ENCODE measurements around the gene CEBPZOS. TPM values are rescaled to one million over a fixed set of nuclear protein-coding genes. Genes with fewer than 3 reads are reported as not detected.

CEBPZOS gene
- total RNA-seq, 2 donors from 2014 or later = 34.0 to 39.7 TPM

DNA sequence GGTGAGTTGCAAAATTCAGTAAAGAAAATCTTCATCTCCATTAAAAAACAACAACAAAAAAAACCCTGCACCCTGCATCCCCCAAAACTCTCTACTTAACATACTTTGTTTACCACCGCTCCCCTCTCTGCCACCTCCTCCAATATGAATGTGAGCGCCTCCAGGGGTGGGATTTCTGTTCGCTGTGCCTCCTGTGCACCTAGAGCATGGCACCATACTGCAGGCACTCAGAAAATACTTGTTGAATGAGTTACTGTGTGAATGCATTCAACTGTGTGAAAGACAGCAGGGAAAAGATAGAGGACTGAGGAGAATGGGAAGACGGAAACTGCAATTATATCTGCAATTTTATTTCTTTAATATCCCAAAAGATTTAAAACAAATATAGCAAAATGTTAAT lies 30.6 kb downstream of the CEBPZOS start:
- DNase-seq = no peak
- ATAC-seq (replicated peaks in 1 of 2) = no peak
- Mint-ChIP-seq H3K27ac (no peak overlapping the region), H3K4me1 (ENCODE audit: low read depth) (peaks cover 31% of the 10 kb centered on the region), H3K9me3 (no peaks in the 10 kb centered on the region), H3K4me3 (peak overlapping the region; percentile 35 to 50), H3K36me3 (ENCODE audit: insufficient read depth in 2 of 2) (peaks cover 7 to 24% of the 10 kb centered on the region in 2 donors), H3K27me3 (ENCODE audit: low read depth) (no peaks in the 10 kb centered on the region)

GRCh38 chr2:37228788-37229187 lies 32.5 kb downstream of the CEBPZOS start:
- H3K4me3 Mint-ChIP-seq = no peak overlapping the region
- H3K9me3 Mint-ChIP-seq = no peaks in the 10 kb centered on the region
- no peaks in the 10 kb centered on the region for H3K27me3 Mint-ChIP-seq (ENCODE audit: low read depth)
- ATAC-seq (replicated peaks in 1 of 2) = no peak
- no peak for DNase-seq
- H3K27ac Mint-ChIP-seq = peak overlapping the region; percentile 66
- peaks cover 15% of the 10 kb centered on the region for H3K4me1 Mint-ChIP-seq (ENCODE audit: low read depth)
- H3K36me3 Mint-ChIP-seq (ENCODE audit: insufficient read depth in 2 of 2) = peaks cover 5 to 18% of the 10 kb centered on the region in 2 donors

GRCh38 chr2:37230581-37230980 lies 34.3 kb downstream of the CEBPZOS start:
- no peak overlapping the region for H3K4me3 Mint-ChIP-seq
- peaks cover 15% of the 10 kb centered on the region for H3K4me1 Mint-ChIP-seq (ENCODE audit: low read depth)
- H3K9me3 Mint-ChIP-seq = no peaks in the 10 kb centered on the region
- DNase-seq (no peak), ATAC-seq (replicated peaks in 1 of 2) (no peak)
- H3K36me3 Mint-ChIP-seq (ENCODE audit: insufficient read depth in 2 of 2) = peaks cover 7 to 21% of the 10 kb centered on the region in 2 donors
- no peaks in the 10 kb centered on the region for H3K27me3 Mint-ChIP-seq (ENCODE audit: low read depth)
- no peak overlapping the region for H3K27ac Mint-ChIP-seq

DNA sequence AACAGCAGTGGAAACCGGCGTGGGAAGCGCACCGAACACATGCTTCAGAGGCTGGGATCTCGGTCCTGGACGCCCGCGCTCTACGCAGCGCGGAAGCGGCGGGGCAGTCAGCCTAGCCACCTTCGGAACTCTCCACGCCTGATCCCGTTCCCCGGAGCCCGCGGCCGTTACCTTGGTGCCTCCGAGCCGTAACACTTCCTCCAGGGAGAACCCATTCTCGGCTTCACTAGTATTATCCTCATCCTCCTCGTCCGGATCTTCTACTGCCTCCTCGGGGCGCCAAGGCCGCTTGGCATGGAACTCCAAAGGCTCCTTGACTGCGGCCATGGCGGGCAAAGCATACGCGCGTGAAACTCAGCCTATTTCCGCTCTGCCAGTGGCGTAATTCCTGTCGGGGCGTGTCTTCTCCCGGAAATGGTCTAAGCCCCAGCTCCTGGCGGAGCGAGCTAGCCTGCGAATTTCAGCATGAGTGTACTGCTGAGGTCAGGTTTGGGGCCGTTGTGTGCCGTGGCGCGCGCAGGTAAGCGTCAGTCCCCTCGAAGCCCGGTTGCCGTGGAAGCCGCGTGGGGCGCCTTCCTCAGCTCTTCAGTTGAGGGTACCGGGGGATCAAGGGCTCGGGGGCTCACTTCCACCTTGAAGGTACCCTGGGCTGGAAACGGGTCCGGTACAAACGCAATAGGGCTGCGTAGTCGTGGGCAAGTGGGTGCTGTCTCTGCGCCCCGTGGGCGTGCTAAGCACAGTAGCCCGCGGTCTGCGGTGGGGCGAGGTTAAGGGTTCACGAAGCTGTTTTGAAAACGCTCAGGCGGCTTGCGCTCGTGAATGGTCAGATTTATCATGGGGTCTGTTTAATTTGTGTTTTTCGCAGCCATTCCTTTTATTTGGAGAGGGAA lies 35.2 kb downstream of the CEBPZOS start, which contains the start of the genes CEBPZ and NDUFAF7:
Gene CEBPZ (minus strand): TSS at position 356 of the 890 bp plus-strand sequence. CDS start 29 bp downstream, at position 327.
Gene NDUFAF7 (plus strand): TSS at position 418 of the 890 bp plus-strand sequence. CDS start 48 bp downstream, at position 466.
- ATAC-seq (replicated peaks in 1 of 2) = peak; percentile 96 to 98
- Mint-ChIP-seq H3K27ac (no peak within 1 kb of the TSS), H3K36me3 (ENCODE audit: insufficient read depth in 2 of 2) (peaks cover 10 to 28% of the 10 kb centered on the region in 2 donors), H3K27me3 (ENCODE audit: low read depth) (no peaks in the 10 kb centered on the region), H3K4me1 (ENCODE audit: low read depth) (peaks cover 15% of the 10 kb centered on the region), H3K9me3 (peaks cover 0 to 2% of the 10 kb centered on the region in 2 donors), H3K4me3 (no peak within 1 kb of the TSS)
- peak; percentile 91 to 95 for DNase-seq

DNA sequence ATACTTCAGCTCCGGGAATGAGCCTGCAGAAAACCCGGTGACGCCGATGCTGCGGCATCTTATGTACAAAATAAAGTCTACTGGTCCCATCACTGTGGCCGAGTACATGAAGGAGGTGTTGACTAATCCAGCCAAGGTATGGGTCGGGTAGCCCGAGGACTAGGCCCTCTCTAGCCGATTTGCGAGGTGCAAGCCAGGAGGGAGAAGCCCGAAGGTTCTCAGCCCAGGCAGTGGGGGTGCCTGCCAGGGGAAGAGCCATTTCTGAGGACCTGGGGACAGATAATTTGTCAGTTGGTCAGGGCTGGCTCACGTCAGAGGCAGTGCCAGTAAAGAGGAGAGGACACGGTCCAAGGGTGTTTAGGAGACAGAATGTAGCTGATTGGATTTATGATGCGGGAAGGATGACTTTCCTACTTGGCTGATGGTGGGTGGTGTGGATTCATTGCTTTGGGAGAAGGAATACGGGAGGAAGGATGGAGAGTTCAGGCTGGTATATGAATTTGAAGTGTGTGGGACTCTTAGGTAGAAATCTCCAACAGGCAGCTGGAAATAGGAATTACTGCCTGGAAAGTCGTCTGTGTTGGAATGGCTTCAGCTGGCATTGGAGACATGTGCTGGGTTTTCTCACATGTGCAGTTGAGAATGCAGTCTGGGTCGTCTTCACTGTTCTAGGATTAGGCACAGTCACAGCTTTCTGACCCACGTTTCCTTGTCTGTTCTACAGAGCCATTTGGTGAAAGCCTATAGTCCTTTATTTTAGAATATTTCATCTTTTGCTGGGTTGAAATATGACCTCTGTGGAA lies 36.0 kb downstream of the CEBPZOS start:
- no peak overlapping the region for H3K4me3 Mint-ChIP-seq
- H3K36me3 Mint-ChIP-seq (ENCODE audit: insufficient read depth in 2 of 2) = peaks cover 8 to 31% of the 10 kb centered on the region in 2 donors
- peaks cover 0 to 2% of the 10 kb centered on the region in 2 donors for H3K9me3 Mint-ChIP-seq
- ATAC-seq (replicated peaks in 1 of 2) (peak; percentile 13 to 17), DNase-seq (peak in 1 of 2 donors; percentile 10)
- peaks cover 15% of the 10 kb centered on the region for H3K4me1 Mint-ChIP-seq (ENCODE audit: low read depth)
- H3K27me3 Mint-ChIP-seq (ENCODE audit: low read depth) = no peaks in the 10 kb centered on the region
- no peak overlapping the region for H3K27ac Mint-ChIP-seq

DNA sequence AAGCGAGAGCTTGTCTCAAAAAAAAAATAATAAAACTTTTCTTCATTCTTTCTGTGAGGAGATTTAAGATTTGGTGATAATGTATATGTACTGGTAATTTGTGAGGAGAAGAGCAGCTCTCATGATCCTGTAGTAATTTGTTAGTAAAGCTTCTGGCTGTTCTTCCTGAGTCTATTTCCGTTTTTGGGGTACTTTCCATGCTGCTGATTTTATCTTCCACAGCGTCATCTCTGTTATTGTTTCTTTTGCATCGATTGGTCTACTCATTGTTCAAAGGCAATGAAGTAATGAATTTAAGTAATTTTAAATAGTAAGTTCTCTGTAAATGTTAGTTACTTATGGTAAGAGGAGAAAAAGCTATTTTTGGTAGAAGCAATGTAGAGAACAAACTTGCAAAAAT lies 47.1 kb downstream of the CEBPZOS start:
- H3K9me3 Mint-ChIP-seq = peaks cover 0 to 2% of the 10 kb centered on the region in 2 donors
- H3K27me3 Mint-ChIP-seq (ENCODE audit: low read depth) = no peaks in the 10 kb centered on the region
- peak overlapping the region; percentile 69 for H3K27ac Mint-ChIP-seq
- peaks cover 5 to 41% of the 10 kb centered on the region in 2 donors for H3K36me3 Mint-ChIP-seq (ENCODE audit: insufficient read depth in 2 of 2)
- H3K4me1 Mint-ChIP-seq (ENCODE audit: low read depth) = peaks cover 48% of the 10 kb centered on the region
- no peak for DNase-seq
- peak; percentile 51 to 56 for ATAC-seq (replicated peaks in 1 of 2)
- H3K4me3 Mint-ChIP-seq = peak overlapping the region; percentile 35 to 53

DNA sequence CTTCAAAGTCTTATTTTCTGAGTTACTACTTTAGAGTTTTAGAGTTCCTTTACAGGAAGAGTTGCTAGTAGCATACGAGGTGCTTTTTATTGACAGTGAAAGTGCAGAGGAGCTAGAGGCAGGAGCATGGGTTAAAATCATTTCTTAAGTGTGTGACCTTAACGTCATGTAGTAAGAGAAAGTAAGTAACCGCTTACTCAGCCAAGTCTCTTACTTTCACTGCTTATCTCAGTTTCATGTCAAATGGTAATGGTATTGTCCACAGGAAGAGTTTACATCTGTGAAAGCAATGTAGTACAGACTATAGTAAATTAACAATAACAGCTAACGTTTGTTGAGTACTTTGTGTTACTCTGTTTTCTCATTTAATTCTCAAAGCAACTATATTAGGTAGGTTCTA lies 47.7 kb downstream of the CEBPZOS start:
- Mint-ChIP-seq H3K4me3 (peak overlapping the region in 1 of 2 donors; percentile 53), H3K27ac (peak overlapping the region; percentile 69), H3K4me1 (ENCODE audit: low read depth) (peaks cover 48% of the 10 kb centered on the region), H3K27me3 (ENCODE audit: low read depth) (no peaks in the 10 kb centered on the region), H3K36me3 (ENCODE audit: insufficient read depth in 2 of 2) (peaks cover 5 to 38% of the 10 kb centered on the region in 2 donors), H3K9me3 (peaks cover 0 to 2% of the 10 kb centered on the region in 2 donors)
- DNase-seq = peak; percentile 3 to 20
- peak; percentile 98 for ATAC-seq (replicated peaks in 1 of 2)

- no peak overlapping the region for H3K27ac Mint-ChIP-seq
- H3K4me1 Mint-ChIP-seq (ENCODE audit: low read depth) = peaks cover 48% of the 10 kb centered on the region
- peaks cover 0 to 2% of the 10 kb centered on the region in 2 donors for H3K9me3 Mint-ChIP-seq
- no peak overlapping the region for H3K4me3 Mint-ChIP-seq
- H3K36me3 Mint-ChIP-seq (ENCODE audit: insufficient read depth in 2 of 2) = peaks cover 3 to 37% of the 10 kb centered on the region in 2 donors
- DNase-seq (no peak), ATAC-seq (replicated peaks in 1 of 2) (no peak)
- H3K27me3 Mint-ChIP-seq (ENCODE audit: low read depth) = no peaks in the 10 kb centered on the region
Observed at GRCh38 chr2:37244755-37245154, 48.5 kb downstream of the CEBPZOS start.

- Mint-ChIP-seq H3K27ac (no peak overlapping the region), H3K27me3 (ENCODE audit: low read depth) (no peaks in the 10 kb centered on the region), H3K4me1 (ENCODE audit: low read depth) (peaks cover 41% of the 10 kb centered on the region), H3K36me3 (ENCODE audit: insufficient read depth in 2 of 2) (peaks cover 3 to 38% of the 10 kb centered on the region in 2 donors), H3K9me3 (peaks cover 0 to 2% of the 10 kb centered on the region in 2 donors), H3K4me3 (no peak overlapping the region)
- no peak for DNase-seq
- no peak for ATAC-seq (replicated peaks in 1 of 2)
Observed at GRCh38 chr2:37246205-37246604, 49.9 kb downstream of the CEBPZOS start.

- H3K27ac Mint-ChIP-seq = no peak overlapping the region
- H3K4me1 Mint-ChIP-seq (ENCODE audit: low read depth) = no peaks in the 10 kb centered on the region
- no peaks in the 10 kb centered on the region for H3K9me3 Mint-ChIP-seq
- ATAC-seq (replicated peaks in 1 of 2) (no peak), DNase-seq (no peak)
- H3K36me3 Mint-ChIP-seq (ENCODE audit: insufficient read depth in 2 of 2) = peaks cover 5 to 25% of the 10 kb centered on the region in 2 donors
- H3K4me3 Mint-ChIP-seq = no peak overlapping the region
- H3K27me3 Mint-ChIP-seq (ENCODE audit: low read depth) = no peaks in the 10 kb centered on the region
Observed at GRCh38 chr2:37250869-37251740, 54.8 kb downstream of the CEBPZOS start.
